Activated T-cell treated with anti-CD3 and anti-CD28 coated beads, Interleukin-2, amount 50 U/mL, for 1 hour (primary cell): Measurements from ENCODE around the gene POU6F2.

Experiments
- DNase-seq: peaks from one replicate; pipeline ENCODE4 v3.0.0-alpha.2; 2020

Gene POU6F2

DNA sequence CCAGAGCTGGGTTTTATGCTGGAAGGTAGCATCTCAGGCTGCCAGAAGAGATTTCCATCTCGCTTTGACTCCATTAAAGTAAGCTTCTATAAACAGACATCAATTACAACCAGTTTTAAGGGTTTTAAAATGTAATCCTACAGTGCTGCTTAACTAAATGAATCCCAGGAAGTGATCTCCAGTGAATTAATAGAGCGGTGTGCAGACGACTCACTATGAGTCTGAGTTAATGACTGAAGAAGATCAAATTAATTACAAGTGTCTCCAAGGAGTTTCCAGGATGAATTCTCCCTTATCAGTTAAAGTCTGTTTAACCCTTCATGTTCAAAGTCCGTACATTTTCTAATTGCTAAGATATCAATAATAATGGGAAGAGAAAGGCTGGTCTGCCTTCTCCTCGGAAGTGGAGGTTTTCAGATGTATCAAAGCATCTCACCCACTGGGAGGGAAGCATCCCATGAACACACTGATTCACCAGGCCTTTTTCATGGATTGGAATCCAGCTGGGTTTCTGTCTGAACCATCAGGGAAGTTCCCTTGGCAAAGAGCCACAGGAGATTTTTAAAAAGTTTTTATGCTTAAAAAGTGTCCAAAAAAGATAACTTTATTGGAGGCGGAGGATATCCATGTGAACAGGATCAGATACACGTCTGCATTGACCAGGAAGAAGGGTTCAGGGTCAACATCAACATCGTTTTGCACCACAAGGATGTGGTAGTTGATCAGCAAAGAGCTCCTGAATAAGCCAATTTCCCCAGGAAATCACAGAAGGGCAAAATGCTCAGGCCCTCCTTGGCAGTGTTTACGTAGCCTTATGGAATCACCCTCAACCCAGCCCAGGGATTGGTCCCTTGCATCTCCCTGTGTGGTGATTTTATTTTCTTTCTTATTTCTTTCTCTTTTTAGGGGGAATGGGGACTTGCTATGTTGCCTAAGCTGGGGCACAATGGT lies 288.2 kb downstream of the POU6F2 start:
- no peak for DNase-seq

DNA sequence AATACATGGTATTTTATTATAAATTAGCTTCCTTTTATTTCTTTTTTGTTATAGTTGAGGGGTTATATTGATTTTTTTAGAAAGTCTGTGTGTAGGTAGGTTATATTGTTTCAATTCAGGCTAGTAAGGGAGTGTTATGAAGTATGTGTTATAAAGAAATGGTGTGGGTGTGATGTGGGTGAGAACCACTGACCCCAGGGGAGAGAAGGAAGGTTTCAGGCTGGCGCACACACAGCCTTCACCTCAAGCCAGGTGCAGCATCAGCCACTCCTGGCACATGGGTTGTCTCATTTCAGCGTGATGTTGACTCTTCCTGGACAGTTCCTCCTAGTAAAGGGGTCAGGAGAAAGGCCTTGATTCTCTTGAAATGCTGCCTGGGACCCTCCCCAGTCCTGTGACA lies 291.3 kb downstream of the POU6F2 start:
- DNase-seq = no peak

DNA sequence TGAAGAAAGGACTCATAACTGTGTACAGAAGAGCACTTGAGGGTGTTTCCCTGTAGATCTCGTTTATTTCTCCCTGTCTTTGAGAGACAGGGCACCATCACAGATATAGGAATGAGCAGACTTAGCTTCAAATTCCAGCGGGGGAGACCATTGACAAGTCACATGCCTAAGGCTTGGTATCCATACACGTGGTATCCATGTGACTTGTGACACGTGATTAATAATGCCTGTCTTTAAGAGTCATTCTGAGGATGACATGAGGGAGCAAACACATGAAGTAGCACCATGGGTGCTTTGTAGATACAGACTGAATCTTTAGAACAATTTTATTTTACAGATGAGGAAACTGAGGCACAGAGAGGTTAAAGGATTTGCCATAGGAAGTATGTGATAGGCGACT lies 292.3 kb downstream of the POU6F2 start:
- no peak for DNase-seq

DNA sequence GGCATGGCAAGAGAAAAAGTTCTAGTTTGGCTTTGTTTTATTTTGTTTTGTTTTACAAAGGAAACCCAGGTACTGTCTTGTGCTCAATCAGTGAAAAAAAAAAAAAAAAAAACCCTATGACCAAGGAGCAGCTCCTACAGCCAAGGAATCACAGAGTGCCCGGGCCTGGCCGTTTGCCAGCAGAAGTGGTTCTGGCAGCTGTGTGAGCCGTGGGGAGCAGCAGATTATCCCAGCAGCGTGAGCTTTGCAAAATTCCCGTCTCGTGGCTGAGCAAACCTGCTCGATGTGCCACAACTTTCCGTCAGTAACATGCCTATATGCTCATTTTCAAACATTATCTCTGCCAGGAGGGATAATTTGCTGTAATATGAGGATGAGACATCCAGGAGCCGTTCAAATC lies 293.7 kb downstream of the POU6F2 start:
- DNase-seq = no peak

DNA sequence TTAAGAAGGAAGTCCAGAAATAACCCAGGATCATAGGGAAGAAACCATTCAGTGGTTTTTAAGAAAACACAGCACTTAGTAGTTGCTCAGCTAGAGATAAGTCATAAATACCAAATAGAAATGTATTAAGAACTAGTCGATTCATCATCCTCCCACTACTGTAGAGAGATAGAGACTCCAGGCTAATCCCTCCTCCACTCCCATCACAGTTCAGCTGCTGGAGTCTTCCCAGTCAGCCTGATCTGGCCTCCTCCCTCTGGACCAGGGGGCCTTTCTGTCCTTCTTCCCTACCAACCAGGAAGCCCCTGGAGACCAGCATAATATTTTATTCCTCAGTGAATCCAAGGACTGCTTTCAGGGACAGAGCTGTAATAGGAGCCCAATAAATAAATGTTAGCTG lies 294.4 kb downstream of the POU6F2 start:
- no peak for DNase-seq

DNA sequence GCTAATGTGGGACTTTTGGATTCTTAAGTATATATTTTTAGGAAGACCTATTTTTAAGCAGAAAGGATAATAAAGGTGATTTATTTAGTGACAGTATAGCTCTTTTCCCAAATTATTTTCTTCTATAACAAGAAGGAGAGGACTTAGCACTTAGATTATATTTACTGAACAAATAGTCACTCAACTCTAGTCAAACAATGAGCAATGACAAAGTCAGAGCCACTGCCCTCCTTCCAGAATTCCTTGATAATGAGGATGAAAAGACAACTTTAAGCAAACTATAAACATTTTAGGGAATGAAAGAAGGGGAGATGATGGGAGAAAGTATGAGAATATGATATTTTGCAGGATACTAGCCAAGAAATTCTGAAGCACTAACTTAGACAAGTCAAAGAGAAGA lies 295.0 kb downstream of the POU6F2 start:
- no peak for DNase-seq

DNA sequence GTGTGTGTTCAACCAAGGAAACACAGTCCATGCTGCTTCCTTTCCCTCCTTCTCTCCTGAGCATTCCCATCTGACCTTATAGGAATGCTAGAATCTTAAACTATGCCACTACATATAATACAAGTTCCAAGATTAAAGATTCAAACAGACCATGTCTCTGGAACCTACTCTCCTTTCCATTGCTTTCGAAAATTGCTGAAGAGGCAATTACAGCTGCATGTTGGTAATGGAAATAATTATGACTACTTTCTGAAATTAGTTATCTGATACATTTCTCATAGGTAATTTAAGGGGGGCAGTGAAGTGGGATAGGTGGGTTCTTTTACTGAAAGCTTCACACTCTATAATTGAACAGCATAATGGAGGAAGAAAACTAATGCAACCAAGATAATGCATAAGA lies 302.6 kb downstream of the POU6F2 start:
- no peak for DNase-seq

DNA sequence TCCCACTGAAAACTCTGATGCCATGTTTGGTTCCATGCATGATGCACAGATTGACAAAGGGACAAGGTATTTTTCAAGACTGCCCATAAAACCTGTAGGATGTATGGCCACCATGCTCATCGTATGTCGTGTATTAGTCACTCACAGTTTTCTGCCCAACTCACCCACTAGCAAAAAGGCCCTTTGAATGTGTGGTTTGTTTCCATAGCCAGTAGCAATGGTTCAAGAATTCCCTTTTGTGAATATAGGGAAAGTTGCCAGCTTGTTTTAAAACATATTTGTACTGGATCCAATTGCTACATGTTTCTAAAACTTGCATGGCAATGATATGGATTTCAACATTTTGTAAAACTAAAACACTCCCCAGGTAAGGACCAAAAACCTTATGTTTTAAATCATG lies 307.5 kb downstream of the POU6F2 start:
- DNase-seq = no peak

DNA sequence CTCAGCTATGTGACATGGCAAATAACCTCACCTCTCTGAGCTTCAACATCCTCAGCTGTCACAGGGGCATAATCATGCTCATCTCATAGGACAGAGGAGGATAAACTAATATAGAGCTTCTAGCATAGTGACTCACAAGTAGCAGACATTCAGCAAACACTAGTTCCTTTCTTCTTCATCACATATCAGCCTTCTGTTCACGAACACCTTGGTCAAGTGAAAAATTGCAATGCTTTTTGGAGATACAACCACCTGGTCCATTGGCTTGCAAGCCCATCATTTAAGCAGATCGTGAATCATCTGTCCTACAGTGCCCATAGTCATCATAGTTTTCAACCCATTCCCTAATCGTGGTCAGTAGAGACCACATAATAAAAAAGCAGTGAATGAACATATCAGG lies 310.6 kb downstream of the POU6F2 start:
- no peak for DNase-seq

DNA sequence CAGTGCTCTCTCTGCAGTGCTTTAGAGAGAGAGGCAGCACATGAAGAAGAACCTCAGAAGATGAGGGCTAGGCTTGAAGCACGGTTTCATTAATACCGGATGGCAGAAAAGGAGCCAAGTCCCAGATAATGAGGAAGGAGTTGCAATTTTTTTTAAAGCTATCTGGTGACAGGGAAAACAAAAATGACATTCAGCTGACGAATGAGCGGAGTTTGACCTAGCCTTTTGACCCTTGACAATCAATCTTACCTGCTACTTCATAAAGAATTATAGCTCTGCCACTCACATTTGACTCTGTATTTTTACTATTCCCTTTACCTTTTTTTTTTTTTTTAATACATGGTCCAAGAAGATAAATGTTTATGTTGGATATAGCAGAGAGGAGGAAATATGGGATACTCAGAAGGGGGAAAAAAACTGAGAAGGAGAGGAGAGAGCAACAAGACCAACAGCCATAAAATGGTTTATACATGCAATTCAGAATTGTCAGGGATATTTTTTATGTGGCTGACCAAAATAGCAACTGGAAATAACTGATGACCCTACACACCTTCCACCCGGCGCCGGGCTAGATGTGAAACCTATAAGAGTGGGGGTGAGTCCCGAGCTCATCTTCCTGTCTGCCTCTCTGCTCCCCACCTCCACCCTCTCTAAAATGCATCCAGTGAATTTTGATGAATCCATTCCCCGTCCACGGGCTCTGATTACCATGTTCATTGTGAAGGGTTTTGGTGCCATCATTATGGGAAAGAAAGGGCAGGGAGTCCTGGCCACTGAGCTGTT lies 314.1 kb downstream of the POU6F2 start:
- DNase-seq = no peak

DNA sequence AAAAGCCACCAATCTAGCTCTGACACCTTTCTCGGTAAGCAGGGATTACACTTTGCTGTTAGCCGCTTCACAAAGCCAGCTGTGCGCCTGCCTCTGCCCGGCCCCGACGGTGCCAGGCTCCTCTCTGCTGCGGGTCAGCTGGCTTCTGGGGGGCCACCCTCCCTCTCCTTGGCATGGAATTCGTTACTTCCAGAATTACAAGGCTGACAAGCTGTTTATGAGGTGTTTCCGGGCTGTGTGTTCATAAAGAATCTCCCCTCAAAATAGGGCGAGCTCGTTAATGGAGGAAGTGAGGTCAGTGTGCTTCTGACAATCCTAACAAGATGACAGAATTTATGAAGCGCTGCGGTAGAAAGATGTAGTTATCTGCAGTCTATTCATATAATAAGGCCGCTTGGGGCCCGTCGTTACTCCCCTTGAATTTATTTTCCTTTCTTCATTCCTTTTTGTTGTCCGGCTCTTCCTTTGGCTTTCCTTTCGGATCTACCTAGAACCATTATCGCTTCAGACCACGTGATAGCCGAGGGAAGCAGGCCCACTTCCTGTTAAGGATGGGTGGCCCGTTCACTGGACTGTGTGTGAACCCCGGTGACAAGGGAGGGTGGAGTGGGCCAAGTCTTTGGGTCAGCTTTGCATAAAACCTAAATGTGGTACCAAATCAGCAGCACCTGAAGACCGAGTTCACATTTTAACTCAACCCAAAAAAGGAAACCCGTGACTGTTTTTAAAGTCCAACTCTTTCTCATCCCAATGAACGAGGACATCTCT lies 315.5 kb downstream of the POU6F2 start:
- no peak for DNase-seq

DNA sequence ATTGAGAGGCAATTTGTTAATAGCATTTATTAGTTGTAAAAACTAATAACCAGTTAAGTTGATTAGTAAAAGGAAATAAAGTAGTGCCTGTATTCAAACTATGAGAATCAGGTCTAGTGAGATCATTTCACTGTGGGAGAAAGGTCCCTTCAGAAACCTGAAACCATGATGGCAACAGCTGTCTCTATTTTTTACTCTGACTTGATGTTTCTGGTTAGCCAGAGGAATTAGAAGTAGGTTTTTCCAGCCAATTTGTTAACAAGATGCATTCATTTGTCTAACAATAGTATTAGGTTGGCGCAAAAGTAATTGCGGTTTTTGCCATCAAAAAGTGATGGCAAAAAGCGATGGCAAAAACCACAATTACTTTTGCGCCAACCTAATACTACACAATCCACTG lies 316.3 kb downstream of the POU6F2 start:
- DNase-seq = no peak

DNA sequence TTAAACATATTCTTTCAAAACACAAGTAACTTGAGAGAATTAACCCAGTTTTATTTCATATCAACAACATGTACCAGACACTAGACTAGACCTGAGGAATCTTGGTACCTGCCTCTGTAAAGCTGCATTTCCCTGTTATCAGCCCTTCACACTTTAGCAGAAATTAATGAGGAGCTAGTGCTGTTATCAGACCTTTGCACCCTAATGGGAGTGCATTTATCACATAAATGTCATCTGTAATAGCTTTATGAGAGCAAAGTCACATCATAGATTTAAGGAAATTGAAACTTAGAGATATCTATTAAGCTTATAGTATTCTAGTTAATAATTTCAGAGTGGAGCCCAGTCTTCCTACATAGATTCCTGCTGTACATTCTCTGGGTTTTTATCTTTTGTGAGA lies 318.1 kb downstream of the POU6F2 start:
- DNase-seq = no peak

DNA sequence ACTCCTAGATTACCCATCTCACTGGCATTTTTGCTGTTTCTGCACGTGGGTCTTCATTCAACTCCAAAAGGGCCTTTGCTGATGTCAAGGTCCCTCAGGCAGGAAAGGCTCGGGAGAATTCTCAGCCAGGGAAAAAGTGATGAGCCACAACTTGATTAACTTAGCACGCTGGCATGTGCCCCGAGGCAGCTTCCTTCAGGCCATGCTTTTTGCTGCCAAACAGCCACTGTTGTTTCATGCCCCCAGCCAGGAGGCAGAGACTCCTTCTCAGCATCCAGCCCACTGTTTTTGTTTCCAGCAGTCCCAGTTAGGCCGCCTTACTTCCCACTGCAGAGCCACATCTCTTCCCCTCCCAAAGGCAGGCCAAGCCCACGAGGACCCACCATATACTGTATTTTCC lies 322.0 kb downstream of the POU6F2 start:
- no peak for DNase-seq

DNA sequence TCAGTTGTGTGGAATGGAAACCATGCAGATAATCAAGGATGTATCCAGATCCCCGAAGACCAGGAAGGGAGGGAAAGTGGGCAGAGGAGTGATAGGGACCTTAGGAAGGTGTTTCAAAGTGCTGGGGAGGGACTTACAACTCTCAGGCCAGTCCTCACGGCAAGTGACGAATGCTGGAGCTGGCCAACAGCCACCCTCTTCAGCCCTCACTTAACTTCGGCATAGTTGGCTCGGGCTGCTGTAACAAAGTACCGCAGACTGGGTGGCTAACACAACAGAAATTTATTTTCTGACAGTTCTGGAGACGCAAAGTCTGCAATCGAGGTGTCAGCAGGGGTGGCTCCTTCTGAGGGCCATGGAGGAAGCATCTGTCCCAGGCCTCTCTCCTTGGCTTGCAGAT lies 322.6 kb downstream of the POU6F2 start:
- DNase-seq = no peak

DNA sequence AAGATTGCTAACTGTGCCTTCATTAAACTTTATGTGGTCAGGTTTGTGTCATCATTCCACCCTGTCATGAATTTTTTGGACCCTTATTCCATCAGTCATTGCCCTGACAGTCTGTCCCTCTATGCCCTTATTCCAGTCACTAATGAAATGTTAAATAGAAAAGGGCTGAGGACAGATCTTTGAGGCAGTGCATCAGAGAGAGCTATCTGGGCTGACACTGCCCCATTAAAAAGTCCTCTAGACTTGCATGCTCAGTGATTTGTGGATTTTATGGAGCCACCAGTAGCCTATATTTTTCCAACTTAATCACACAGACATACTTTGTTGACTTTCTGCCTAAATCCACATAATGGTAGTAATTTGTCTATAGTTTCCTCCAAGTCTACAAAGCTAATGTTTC lies 323.8 kb downstream of the POU6F2 start:
- no peak for DNase-seq

DNA sequence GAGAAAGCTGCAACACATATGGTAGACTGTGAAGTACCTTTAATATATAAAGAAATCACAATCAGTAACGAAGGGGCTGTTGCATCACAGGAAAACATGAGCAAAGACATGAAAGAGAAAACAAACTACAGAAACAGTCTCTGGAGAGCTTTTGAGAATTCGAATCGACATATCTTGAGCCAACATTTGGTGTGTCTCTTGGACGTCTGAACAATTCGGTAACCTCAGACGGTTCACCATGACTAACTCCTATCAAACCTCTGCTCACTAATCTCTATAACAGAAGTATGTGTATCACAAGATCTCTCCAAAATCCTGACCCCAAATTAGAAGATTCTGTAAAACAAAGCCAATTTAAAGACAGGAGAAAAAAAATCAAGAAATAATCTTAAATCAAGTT lies 326.5 kb downstream of the POU6F2 start:
- no peak for DNase-seq

DNA sequence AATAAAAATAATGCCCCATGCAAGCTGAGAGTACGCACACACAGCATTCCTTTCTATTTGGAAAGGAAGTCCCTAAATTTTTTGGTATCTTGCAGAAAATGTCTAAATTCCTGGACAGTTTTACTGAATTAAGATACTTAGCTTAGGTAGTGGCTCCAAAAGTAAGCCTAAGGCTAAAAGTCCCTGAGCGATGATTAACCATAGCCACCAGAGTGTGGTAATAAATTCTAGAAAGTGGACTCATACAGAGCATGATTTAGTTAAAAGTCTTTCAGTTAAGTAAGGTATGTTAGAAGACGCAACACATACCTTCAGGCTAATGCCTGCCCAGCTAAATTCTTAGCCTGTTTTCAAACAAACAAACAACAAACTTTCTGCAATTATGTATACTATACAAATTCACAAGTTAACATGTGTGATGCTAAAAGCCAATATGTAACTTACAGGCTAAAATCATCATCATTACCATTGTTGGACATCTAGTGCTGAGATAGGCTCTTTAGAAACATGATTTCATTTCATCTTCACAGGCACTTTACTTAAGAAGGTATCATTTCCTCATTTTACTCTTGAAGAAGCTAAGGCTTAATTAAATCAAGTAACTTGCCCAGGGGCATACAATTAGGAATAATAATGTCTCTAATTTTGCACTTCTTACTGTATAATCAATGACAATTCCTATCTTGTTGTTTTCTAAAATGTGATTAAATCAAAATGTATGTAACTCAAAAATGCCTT lies 327.1 kb downstream of the POU6F2 start:
- DNase-seq = no peak

DNA sequence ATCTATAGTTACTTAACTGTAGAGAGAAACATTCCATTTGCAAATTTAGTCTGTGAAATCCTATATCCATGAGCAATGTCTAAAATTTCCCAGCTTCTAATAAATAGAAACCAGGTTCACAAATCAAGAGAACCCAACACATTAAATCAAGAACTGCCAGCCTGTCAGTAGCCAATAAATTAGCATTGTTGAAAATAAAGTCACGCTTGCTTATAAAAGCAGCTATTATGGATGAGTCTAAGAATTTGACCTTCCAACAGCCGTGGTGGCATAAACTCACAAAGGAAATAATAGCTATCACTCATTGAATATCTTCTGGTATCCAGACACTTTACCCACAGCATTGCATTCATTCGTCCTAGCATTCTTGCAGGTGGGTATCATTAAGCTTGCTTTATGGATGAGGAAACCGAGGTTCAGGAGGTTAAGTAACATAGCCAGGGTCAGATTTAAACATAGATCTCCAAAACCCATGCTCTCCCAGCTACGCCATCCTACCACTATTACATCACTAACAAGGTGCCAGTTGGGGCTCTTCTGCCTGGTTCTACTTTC lies 328.4 kb downstream of the POU6F2 start:
- no peak for DNase-seq

DNA sequence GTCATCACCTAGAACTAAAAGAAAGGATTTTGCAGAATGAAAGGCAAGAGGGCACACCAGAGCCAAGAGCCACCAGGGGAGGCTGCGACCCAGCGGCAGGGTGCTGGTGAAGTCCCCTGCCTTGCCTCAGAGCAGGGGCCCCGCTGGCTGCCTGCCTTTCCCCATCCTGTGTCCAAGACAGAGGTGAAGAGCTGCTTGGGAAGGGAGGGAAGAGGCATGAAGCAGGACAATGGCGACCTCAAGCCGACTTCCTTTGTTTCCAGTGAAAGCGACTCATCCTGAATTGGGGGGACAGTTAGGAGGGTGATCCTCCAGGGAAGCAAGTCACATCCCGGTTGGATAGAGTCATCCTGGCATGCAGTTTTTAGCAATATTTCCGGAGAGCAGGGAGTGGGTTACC lies 333.0 kb downstream of the POU6F2 start:
- DNase-seq = no peak

DNA sequence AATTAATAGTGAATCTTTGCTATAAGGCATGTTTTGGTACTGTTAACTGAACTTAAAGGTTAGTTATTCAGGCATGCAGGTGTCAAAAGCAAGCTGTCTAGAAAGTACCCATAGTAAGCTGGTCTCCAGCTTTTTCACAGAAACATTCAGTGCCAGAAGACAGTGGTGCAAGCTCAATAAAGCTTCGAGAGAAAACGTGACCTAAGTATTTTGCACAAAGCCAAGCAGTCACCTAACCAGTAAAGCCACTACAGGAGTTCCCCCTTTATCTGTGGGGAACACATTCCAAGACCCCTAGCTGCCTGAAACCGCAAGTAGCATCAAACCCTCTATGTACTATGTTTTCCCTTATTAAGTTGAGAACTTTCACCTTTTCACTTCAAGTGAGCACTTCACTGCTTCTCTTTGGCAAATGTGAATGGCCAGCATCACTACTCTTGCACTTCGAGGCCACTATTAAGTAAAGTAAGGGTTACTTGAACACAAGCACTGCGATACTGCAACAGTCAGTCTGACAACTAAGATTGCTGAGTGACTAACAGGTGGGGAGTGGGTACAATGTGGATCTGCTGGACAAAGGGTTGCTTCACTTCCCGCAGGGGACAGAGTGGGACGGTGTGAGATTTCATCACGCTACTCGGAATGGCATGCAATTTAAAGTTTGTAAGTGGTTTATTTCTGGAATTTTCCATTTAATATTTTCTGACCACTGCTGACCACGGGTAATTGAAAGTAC lies 334.7 kb downstream of the POU6F2 start:
- DNase-seq = no peak

DNA sequence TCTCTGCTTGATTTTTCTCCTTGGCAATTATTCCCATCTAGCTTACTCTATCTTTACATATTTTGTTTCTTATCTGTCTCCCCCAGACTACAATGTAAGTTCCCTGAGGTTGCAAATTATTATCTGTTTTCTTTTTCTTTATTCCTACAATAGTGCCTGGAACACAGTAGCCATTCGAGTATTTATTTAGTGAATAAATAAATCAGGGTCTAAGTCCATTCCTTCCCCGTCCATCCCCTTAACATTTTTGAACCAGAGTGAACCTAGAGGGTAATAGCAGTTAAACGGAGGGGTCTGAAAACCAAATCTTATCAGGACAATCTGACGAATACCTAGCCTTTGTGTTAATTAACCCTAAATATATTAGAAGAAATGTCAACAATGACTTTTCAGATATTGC lies 335.7 kb downstream of the POU6F2 start:
- no peak for DNase-seq
